Uterus (tissue), 2 donors: Measurements from ENCODE around the gene TARS3.

Source experiments
- POLR2A ChIP-seq, 2 donors: fragments of 450-650 bp; IDR thresholded peaks; one replicate each; pipeline ENCODE4 v1.6.1; 2016; ENCODE audit warnings: antibody characterized with exemption in 2 of 2, mild to moderate bottlenecking in 1 of 2, moderate library complexity in 1 of 2
- TF ChIP-seq, protein P1 (sequence below), 4 experiments: fragments of 200-600 bp in 2 of 4; fragments of 450-650 bp in 2 of 4; sonication (generic) in 2 of 4; IDR thresholded peaks; one replicate each; pipeline ENCODE4 v1.5.1; 2016 to 2019; ENCODE audit warnings: antibody characterized with exemption in 4 of 4, mild to moderate bottlenecking in 2 of 4, moderate library complexity in 1 of 4

DNA sequence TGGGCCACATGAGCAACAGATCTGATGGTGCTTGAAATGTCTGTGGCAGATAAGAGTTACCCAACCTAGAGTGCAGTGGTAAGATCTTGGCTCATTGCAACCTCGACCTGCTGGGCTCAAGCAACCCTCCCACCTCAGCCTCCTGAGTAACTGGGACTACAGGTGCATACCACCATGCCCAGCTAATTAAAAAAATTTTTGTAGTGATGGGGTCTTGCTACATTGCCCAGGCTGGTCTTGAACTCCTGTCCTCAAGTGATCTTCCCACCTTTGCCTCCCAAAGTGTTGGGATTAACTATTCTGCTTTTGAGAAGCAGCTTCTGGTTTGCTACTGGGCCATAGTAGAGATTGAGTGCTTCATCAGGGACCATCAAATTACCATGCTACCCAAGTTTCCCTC, 2.9 kb upstream of the TARS3 start:
- TF ChIP-seq, protein P1, sequence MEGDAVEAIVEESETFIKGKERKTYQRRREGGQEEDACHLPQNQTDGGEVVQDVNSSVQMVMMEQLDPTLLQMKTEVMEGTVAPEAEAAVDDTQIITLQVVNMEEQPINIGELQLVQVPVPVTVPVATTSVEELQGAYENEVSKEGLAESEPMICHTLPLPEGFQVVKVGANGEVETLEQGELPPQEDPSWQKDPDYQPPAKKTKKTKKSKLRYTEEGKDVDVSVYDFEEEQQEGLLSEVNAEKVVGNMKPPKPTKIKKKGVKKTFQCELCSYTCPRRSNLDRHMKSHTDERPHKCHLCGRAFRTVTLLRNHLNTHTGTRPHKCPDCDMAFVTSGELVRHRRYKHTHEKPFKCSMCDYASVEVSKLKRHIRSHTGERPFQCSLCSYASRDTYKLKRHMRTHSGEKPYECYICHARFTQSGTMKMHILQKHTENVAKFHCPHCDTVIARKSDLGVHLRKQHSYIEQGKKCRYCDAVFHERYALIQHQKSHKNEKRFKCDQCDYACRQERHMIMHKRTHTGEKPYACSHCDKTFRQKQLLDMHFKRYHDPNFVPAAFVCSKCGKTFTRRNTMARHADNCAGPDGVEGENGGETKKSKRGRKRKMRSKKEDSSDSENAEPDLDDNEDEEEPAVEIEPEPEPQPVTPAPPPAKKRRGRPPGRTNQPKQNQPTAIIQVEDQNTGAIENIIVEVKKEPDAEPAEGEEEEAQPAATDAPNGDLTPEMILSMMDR (IDR thresholded peaks at IDR 0.05): no peak
- no peak for TF ChIP-seq POLR2A (IDR thresholded peaks at IDR 0.05)
